Activated T-cell treated with anti-CD3 and anti-CD28 coated beads, Interleukin-2, amount 50 U/mL, for 1 hour (primary cell): ENCODE measurements around the gene GOLGA8S.
"Not testable (repeated sequence)": the region's sequence is repeated elsewhere in the genome, so short reads cannot be mapped to it uniquely, and the experiment has no call there.

ENCODE experiments used
- DNase-seq: peaks from one replicate; pipeline ENCODE4 v3.0.0-alpha.2; 2020

The GOLGA8S gene

GRCh38 chr15:23399207-23399606 lies 44.7 kb downstream of the GOLGA8S start:
- not testable (repeated sequence) for DNase-seq

- no peak for DNase-seq
Observed at GRCh38 chr15:23401627-23402026, 47.1 kb downstream of the GOLGA8S start.

- DNase-seq: no peak
Observed at GRCh38 chr15:23402140-23402539, 47.6 kb downstream of the GOLGA8S start.

- DNase-seq: no peak
Observed at GRCh38 chr15:23402544-23402943, 48.0 kb downstream of the GOLGA8S start.

GRCh38 chr15:23403550-23403949 lies 49.0 kb downstream of the GOLGA8S start:
- no peak for DNase-seq

- no peak for DNase-seq
Observed at GRCh38 chr15:23411841-23412240, 57.3 kb downstream of the GOLGA8S start.

- not testable (repeated sequence) for DNase-seq
Observed at GRCh38 chr15:23412881-23413600, 58.5 kb downstream of the GOLGA8S start.
